SH-SY5Y (cell line): ENCODE data around the gene CACNB1.

Source experiments
- GATA2 ChIP-seq: IDR thresholded peaks from 2 replicates; pipeline ENCODE4 v1.6.1; 2011; ENCODE audit warnings: mild to moderate bottlenecking, low read depth, low read length
- GATA3 ChIP-seq: IDR thresholded peaks from 2 replicates; pipeline ENCODE4 v1.6.1; 2011; ENCODE audit warnings: low read depth, mild to moderate bottlenecking, low read length, moderate library complexity

- no peak for TF ChIP-seq GATA2
- no peak for TF ChIP-seq GATA3
Measured at GRCh38 chr17:39151943-39152818, 45.3 kb downstream of the CACNB1 start.
